Measurements from ENCODE around the gene TMEM270.
A peak's percentile ranks its signal among the peaks of the same experiment; 100 is the strongest.

Gene TMEM270

DNA sequence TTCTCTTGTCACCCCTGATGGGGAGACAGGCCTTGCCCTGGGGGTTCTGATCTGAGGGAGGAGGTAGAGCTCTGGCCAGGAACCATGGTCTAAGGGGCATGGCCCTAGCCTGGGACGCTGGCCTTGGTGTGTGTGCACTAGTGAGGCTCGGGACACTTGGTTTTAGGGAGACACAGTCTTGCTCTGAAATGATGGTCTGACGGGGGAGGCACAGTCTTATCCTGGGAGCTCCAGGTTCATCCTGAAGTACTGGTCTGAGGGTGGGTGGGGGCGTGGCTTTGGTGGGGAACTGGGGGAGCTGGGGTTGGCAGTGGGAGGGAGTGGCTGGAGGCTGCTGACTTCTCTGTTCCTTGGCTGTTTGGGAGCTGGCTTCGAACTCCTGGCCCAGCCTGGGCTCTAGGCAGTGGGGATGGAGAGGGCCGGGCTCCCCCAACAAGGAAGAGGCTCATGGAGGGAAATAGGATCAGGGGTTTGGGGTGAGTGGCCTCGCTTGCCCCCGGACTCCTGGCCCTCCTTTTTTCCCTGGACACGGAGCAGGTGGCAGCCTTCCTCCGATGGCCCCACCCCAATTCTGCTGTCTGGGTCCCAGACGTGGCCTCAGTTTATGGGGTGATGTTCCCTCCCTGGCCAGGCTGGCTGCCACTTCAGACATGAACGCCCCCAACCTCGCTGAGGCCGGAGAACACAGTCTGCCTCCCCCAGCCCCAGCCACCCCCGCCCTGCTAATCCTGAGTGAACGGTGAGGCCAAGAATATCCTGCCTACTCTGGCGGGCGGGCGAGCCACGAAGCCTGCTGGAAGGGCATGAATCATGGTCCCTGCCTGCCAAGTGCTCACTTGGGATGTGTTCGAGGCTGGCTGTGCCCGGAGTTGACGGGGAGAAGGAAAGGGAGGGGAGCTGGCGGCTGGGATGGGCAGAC is 43.5 kb downstream of the TMEM270 start:
- DNase-seq (ENCODE audit: low spot score) (peak; percentile 59), FAIRE-seq (peak; percentile 93)

DNA sequence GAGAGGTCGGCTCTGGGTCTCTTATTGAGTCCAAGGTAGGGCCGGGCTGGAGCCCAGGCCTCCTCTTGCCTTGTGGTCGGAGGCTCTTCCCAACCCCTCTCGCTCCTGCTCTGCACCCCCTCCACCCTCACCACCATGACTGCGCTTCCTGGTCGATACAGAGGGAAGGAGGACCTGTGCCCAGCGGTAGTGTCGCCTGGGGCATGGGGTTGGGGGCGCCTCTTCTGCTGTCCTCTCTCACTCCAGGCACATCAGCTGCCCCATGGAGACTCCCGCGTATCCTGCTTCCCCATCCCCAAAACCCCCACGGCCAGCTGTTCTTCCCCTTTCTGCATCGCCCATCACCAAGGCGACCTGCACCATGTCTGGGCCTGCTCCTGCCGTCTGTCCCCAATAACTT is 44.4 kb downstream of the TMEM270 start:
- DNase-seq (ENCODE audit: low spot score), result peak; percentile 2
- no peak for FAIRE-seq

DNA sequence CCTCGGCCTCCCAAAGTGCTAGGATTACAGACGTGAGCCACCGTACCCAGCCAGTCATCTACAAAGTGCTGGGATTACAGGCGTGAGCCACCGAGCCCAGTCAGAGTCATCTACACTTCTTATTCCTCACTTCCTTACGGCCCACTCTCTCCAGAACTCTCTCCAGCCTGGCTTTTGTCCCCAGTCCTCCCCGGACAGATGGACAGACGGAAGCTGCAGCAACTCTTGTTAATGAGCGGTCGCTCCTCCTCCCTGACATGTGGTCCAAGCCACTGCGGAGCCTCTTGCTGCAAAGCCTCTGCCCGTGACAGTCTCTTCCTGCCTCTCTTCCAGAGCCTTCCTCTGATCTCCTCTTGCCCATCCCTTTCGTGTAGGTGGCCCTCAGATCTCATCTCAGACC is 45.9 kb downstream of the TMEM270 start:
- DNase-seq (ENCODE audit: low spot score) (no peak), FAIRE-seq (no peak)

DNA sequence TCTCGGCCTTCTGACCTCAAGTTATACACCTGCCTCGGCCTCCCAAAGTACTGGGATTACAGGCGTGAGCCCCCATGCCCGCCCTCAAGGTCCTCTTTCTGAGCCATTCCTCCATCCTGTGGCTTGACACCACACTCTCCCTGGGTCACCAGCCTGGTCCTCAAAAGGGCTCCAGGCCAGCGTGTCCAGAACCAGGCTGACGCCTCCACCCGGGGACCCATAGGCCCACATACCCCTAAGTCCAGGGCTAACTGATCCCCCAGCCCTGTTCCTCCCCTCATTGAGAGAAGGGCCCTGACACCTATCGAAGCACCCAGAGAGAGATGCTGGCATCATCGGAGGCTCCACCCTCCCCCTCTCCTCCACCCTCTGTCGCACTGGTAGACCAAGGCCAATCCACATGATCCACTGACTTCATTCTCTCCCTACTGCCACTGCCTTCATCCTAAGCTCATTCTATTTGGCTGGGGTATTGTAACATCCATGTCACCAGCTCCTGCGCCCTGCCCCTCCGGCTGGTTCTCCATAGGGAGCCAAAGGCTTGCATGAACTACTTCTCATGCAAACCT is 46.7 kb downstream of the TMEM270 start:
- DNase-seq (ENCODE audit: low spot score) (no peak), FAIRE-seq (no peak)

DNA sequence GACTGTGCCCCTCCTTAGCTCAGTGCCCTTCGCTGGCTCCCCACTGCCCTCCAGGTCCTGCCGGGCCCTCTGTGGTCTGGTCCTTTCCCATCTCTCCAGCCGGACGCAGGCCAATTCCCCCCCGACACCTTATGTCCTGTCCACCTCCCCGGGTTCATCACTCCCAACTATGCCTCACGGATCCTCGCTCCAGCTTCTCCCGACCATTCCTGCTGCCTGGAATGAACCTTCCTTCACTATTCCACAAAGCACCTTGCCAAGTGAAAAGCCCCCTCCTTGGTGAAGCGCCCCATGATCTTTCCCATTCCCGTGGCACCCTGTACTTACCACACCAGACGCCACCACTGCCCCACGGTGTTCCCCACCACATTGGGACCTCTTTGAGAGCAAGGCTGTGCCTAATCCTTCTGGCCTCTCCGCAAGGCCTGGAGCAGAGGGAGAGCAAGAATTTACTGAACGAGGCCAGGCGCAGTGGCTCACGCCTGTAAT is 47.2 kb downstream of the TMEM270 start:
- DNase-seq (ENCODE audit: low spot score) (no peak), FAIRE-seq (no peak)

DNA sequence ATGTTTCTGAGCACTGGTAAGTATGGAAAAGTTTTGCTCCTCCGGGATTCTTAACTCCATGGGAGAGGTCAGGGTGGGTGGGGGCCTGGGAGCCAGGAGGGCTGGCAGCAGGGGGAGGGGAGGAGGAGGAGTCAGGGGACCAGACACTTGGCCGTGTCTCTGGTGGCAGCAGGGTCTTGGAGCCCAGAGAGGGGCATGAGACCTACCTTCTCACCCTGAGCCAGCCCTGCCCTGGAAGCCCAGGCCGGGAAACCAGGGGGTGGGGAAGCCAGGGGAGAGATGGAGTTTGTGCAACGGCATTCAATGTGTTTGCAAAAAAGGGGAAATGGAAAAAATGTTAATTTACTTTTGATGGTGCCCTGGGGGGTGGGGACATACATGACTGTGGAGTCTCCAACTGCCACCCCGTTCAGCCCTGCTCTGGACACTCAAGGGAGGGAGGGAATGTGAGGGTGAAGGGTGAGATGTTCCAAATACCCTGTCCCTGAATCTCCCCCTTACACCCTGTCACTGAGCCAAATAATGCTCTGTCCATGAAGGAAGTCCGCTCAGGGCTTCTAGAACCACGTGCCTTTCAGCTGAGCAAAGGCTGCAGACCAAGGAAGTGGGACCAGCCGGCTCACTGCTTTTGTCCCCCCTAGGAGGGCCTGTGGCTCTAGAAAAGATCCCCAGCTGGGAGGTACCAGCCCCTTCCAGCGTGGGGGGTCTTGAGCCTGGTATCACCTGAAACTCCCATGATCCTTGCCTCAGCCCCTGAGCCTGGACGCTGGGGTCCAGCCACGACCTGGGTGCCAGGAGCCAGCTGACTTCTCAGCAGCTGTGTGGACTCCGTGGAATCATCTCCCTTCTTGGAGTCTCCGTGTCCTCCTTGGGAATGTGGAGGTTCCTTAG is 48.3 kb downstream of the TMEM270 start:
- DNase-seq (ENCODE audit: low spot score), result no peak
- FAIRE-seq, result no peak

DNA sequence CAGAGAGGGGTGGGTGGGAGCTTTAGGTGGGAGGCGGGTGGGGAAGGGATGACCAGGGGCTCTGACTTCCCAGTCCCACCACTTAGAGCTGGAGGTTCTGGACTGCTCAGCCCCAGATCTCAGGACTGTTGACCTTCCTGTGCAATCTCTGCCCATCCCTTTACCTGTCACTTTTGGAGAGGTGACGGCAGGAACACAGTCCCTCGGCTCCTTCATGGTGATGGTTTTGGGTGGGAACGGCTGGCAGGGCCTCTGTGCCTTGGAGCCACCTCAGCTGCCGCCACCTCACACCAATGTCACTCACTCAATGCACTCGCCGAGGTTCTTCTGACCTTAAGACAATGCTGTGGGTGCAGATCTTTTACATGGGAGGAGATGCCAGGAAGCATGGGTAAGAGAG is 49.0 kb downstream of the TMEM270 start:
- FAIRE-seq, result no peak
- DNase-seq (ENCODE audit: low spot score), result no peak

DNA sequence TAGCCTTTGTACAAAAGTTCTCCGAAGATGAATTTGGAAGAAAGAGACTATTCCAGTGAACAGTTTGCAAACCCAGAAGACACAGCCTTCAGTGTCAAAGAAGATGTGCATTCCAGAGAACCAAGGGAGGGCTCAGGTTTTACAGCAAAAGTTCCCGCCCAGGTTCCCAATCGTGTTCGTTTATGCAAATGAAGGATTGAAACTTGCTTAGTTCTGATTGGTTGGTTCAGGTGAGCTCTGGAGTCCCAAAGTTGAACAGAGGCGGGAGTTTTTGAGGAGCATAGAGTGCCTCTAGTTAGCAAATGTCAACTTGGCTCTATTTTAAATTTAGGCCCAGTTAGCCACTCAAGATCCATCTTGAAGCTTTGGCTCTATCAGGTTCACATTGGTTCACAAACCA is 51.3 kb downstream of the TMEM270 start:
- FAIRE-seq (no peak), DNase-seq (ENCODE audit: low spot score) (no peak)
